ENCODE measurements around the gene KLHDC9. TPM values are rescaled to one million over a fixed set of nuclear protein-coding genes. Genes with fewer than 3 reads are reported as not detected.

Gene KLHDC9
- total and polyA plus RNA-seq, 2 of the 13 experiments (the other 11 are each of a cell fraction or from before 2014, with no cell fraction given), result 2.9 TPM

DNA sequence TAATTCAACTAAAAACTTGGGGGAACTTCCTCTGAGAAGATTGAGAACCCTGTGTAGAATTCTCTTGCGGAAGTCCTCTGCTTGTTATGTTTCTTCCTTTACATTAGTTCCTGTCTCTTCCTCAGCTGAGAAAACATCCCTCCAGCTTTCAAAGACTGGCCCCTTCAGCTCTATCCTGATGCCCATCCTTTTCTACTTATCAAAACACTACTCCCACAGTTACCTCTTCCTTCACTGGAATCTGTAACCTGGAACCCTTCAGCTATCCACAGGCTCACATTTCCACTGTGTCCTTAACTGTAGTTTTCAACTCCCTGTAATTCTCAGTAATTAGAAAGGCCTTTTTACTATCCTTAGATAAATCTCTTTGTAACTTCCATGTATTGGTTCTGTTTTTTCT, 40.3 kb downstream of the KLHDC9 start:
- intact Hi-C loops (cut with micrococcal nuclease; ENCODE audit: unreplicated experiment), result loop anchor here (2.0 to 10.0 kb wide), 2 partner anchors 42 to 144 kb away; no protein-coding TSS in a partner anchor
- no peak for TF ChIP-seq ZNF629 (CRISPR knock-in tag; conservative IDR thresholded peaks at IDR 0.05)
- TF ChIP-seq ZBED4 (CRISPR knock-in tag; IDR thresholded peaks at IDR 0.05; ENCODE audit: borderline replicate concordance), result no peak
- TF ChIP-seq MBNL3 (CRISPR knock-in tag; conservative IDR thresholded peaks at IDR 0.05), result no peak
- TF ChIP-seq ZFP36 (IDR thresholded peaks at IDR 0.05; ENCODE audit: borderline replicate concordance, low read depth, low read length, partially characterized antibody), result no peak
- TF ChIP-seq, protein P1, sequence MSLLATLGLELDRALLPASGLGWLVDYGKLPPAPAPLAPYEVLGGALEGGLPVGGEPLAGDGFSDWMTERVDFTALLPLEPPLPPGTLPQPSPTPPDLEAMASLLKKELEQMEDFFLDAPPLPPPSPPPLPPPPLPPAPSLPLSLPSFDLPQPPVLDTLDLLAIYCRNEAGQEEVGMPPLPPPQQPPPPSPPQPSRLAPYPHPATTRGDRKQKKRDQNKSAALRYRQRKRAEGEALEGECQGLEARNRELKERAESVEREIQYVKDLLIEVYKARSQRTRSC (CRISPR knock-in tag; IDR thresholded peaks at IDR 0.05; ENCODE audit: low read depth), result no peak
- TF ChIP-seq ZBTB21 (CRISPR knock-in tag; IDR thresholded peaks at IDR 0.05), result no peak
- TF ChIP-seq, protein P2, sequence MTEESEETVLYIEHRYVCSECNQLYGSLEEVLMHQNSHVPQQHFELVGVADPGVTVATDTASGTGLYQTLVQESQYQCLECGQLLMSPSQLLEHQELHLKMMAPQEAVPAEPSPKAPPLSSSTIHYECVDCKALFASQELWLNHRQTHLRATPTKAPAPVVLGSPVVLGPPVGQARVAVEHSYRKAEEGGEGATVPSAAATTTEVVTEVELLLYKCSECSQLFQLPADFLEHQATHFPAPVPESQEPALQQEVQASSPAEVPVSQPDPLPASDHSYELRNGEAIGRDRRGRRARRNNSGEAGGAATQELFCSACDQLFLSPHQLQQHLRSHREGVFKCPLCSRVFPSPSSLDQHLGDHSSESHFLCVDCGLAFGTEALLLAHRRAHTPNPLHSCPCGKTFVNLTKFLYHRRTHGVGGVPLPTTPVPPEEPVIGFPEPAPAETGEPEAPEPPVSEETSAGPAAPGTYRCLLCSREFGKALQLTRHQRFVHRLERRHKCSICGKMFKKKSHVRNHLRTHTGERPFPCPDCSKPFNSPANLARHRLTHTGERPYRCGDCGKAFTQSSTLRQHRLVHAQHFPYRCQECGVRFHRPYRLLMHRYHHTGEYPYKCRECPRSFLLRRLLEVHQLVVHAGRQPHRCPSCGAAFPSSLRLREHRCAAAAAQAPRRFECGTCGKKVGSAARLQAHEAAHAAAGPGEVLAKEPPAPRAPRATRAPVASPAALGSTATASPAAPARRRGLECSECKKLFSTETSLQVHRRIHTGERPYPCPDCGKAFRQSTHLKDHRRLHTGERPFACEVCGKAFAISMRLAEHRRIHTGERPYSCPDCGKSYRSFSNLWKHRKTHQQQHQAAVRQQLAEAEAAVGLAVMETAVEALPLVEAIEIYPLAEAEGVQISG (CRISPR knock-in tag; IDR thresholded peaks at IDR 0.05), result no peak
- TF ChIP-seq XRCC5 (optimal IDR thresholded peaks at IDR 0.05; ENCODE audit: low read length), result no peak
- TF ChIP-seq FUBP1 (CRISPR knock-in tag; IDR thresholded peaks at IDR 0.05; ENCODE audit: borderline replicate concordance), result no peak
- TF ChIP-seq, protein P3, sequence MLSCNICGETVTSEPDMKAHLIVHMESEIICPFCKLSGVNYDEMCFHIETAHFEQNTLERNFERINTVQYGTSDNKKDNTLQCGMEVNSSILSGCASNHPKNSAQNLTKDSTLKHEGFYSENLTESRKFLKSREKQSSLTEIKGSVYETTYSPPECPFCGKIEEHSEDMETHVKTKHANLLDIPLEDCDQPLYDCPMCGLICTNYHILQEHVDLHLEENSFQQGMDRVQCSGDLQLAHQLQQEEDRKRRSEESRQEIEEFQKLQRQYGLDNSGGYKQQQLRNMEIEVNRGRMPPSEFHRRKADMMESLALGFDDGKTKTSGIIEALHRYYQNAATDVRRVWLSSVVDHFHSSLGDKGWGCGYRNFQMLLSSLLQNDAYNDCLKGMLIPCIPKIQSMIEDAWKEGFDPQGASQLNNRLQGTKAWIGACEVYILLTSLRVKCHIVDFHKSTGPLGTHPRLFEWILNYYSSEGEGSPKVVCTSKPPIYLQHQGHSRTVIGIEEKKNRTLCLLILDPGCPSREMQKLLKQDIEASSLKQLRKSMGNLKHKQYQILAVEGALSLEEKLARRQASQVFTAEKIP (CRISPR knock-in tag; IDR thresholded peaks at IDR 0.05; ENCODE audit: borderline replicate concordance), result no peak

More for the DNA sequence above, 40.3 kb downstream of the KLHDC9 start:
- H3K9me3 ChIP-seq (ENCODE audit: low read length), result no peaks in the 10 kb centered on the region
- 96% methylated on average over 1 of the region's 1 CpG for WGBS (ENCODE audit: low lambda C conversion rate)
- ChIA-PET POLR2A (no interaction called here), CTCF (ENCODE audit: low intra/inter-chr PET ratio, low total read pairs) (no interaction called here)
- H3K4me3 ChIP-seq (replicated peaks in 1 of 3; ENCODE audit: insufficient read depth in 1 of 3, low read depth in 2 of 3, low read length in 3 of 3), result no peak overlapping the region
- peaks cover 7% of the 10 kb centered on the region; the same call in 1 of the 2 replicates for H3K4me1 ChIP-seq (ENCODE audit: insufficient read depth, low read length)
- H4K20me1 ChIP-seq (ENCODE audit: insufficient read depth, low read length), result no peaks in the 10 kb centered on the region
- H3K79me2 ChIP-seq (ENCODE audit: insufficient read depth, low read length), result peaks cover 8% of the 10 kb centered on the region
- no peak for ATAC-seq
- no peak overlapping the region for H3K4me2 ChIP-seq (ENCODE audit: low read depth, low read length)
- in situ Hi-C loops (cut with HindIII; ENCODE audit: extremely low pct_ligation_motif_present, low pct_unique_long_range_greater_than_20kb), result no loop called here
- BruUV-seq (replicated peaks), result no TSS peak
- no peak for DNase-seq (ENCODE audit: low spot score)
- no peak overlapping the region for H3K27ac ChIP-seq (ENCODE audit: extremely low read length, insufficient read depth, low read length)
- H2AFZ ChIP-seq (ENCODE audit: low read length), result no peak overlapping the region
- H3K36me3 ChIP-seq (replicated peaks in 1 of 2; ENCODE audit: control insufficient read depth in 1 of 2, insufficient read depth in 2 of 2, low read length in 2 of 2), result no peaks in the 10 kb centered on the region
- no peak overlapping the region for H3K9ac ChIP-seq (ENCODE audit: insufficient read depth, low read depth, low read length)
- H3K27me3 ChIP-seq (ENCODE audit: control insufficient read depth in 1 of 2, insufficient read depth in 2 of 2, low read length in 2 of 2), result no peaks in the 10 kb centered on the region; a peak in 1 of 5 replicates
- no peak for FAIRE-seq

All from HepG2 (cell line).